Measurements from ENCODE around the gene BMPR1B.

The BMPR1B gene

DNA sequence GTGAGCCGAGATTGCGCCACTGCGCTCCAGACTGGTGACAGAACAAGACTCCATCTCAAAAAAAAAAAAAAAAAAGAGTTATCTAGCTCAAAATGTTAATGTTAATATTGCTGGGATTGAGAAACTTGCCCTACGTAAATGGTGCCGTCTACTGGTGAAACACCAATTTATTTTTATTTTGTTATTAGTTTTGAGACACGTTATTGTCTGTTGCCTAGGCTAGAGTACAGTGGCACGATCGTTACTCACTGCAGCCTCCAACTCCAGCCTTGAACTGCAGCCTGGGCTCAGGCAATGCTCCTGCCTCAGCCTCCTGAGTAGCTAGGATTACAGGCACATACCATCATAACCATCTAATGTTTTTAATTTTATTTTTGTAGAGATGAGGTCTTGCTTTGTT is 262.8 kb downstream of the BMPR1B start:
- no peak for DNase-seq (ENCODE audit: low read depth)
- TF ChIP-seq, protein P1, sequence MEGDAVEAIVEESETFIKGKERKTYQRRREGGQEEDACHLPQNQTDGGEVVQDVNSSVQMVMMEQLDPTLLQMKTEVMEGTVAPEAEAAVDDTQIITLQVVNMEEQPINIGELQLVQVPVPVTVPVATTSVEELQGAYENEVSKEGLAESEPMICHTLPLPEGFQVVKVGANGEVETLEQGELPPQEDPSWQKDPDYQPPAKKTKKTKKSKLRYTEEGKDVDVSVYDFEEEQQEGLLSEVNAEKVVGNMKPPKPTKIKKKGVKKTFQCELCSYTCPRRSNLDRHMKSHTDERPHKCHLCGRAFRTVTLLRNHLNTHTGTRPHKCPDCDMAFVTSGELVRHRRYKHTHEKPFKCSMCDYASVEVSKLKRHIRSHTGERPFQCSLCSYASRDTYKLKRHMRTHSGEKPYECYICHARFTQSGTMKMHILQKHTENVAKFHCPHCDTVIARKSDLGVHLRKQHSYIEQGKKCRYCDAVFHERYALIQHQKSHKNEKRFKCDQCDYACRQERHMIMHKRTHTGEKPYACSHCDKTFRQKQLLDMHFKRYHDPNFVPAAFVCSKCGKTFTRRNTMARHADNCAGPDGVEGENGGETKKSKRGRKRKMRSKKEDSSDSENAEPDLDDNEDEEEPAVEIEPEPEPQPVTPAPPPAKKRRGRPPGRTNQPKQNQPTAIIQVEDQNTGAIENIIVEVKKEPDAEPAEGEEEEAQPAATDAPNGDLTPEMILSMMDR (conservative IDR thresholded peaks at IDR 0.05; ENCODE audit: low read depth, low read length), result no peak
- H3K4me3 ChIP-seq (ENCODE audit: low read depth, low read length), result no peak overlapping the region

DNA sequence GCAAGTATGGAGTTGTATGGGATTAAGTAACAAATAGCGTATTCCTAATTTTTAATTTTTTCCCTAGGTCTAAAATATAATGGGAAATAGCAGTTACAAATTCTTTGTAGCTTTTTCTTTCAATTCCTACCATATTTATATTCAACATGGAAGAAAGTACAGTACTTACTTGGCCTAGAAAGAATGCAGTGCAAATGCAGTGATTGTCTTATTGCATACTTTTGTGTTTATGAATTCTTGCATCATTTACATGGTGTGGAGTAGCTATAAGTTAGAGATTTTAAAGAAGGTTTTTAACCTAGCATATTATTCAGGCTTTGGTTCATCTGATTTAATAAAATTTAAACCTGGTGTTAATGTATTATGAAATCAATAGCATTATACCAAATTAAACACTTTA is 263.3 kb downstream of the BMPR1B start:
- peak; percentile 21 for DNase-seq (ENCODE audit: low read depth)
- H3K4me3 ChIP-seq (ENCODE audit: low read depth, low read length), result no peak overlapping the region
- TF ChIP-seq, protein P1 (conservative IDR thresholded peaks at IDR 0.05; ENCODE audit: low read depth, low read length), result no peak

DNA sequence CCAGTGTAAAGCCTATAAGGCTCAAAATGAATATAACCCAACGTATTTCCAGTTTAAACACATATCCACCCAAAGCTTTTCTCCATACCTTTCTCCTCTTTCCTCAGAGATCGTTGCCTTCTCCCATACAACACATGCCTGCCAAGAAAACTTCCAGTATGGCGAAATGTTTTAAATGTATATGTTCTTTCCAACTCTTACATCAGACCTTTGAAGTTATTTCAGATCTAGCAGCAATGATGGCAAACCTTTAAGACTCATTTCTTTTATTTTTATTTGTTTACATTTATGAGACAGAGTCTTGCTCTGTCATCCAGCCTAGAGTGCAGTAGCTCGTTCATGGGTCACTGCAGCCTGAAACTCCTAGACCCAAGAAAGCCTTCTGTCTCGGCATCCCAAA is 265.4 kb downstream of the BMPR1B start:
- TF ChIP-seq, protein P1 (conservative IDR thresholded peaks at IDR 0.05; ENCODE audit: low read depth, low read length), result no peak
- H3K4me3 ChIP-seq (ENCODE audit: low read depth, low read length), result no peak overlapping the region
- no peak for DNase-seq (ENCODE audit: low read depth)

DNA sequence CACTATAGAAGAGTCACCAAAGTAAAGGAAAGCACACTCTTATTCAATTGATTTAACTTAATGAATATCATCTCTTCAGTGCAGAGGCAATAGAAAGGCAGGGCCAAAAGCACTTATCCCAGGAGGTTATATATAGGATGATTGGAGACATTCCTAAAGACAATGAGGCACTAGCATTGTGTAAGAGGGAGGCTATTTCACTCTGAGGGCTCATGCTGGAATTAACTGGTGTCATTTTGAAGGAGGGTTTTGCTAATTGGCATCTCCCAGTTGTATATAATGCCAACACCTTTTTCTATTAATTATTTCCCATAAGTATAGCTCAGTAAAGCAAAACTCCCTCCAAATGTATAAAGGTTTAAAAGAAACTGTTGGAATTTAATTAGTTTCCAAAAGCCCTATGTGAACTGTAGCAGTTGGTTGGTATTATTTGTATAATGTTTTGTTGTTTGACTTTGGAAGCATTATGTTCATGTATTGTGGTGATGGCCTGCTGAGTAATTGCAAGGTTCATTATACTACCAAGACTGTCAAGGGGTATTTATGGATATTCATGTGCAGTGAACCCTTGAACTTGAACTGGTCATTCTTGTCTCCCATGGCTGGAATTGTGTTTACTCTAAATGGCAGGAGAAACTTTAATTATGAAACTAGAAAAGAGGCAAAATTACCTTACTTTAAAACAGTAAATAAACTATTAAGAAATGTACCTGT is 270.3 kb downstream of the BMPR1B start:
- TF ChIP-seq, protein P1 (conservative IDR thresholded peaks at IDR 0.05; ENCODE audit: low read depth, low read length), result no peak

DNA sequence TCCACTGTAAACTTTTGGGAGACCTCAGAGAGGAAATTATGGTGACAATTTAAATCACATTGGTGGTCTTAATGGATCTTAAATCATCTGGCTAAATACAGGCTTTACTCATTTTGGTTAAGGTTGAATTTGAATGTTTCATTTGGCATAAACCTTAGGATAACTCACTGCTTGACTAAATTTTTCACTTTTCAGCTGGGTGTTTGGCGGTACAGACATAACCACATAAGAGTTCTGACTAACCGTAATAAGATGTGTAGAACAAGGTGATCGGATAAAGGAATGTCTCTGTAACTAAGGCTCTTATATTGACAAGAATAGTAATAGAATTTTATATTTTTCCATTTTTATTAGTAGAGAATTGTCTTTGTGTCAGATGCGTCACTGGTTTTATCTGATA is 281.0 kb downstream of the BMPR1B start:
- H3K4me3 ChIP-seq (ENCODE audit: low read depth, low read length), result no peak overlapping the region
- TF ChIP-seq, protein P1 (conservative IDR thresholded peaks at IDR 0.05; ENCODE audit: low read depth, low read length), result no peak
- DNase-seq (ENCODE audit: low read depth), result no peak

More for the DNA sequence above, 270.3 kb downstream of the BMPR1B start:
- DNase-seq (ENCODE audit: low read depth), result no peak
- no peak overlapping the region for H3K4me3 ChIP-seq (ENCODE audit: low read depth, low read length)

DNA sequence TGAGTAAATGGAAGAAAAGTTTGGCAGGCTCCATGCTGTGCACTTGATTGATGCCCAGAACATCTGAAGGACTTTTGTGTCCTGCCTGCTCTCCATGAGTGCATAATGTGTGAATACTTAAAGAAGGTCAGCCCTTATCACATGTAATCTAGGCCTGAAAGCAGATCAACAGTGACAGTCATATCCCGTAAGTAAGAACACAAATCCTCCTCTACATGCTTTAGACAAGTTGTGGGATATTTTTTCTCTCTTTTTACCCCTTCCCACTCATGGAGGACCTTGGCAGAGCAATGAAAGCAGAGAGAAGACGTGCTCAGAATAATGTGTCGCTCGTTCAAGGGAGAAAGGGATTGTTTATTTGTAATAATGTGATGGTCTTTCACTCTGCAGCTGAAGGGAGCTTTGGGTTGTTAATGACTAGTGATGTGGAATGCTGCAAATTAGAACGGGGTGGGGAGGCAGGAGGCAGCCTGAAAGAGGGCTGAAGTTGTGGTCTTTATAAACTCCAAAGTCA is 286.6 kb downstream of the BMPR1B start:
- DNase-seq (ENCODE audit: low read depth), result no peak
- no peak overlapping the region for H3K4me3 ChIP-seq (ENCODE audit: low read depth, low read length)
- TF ChIP-seq, protein P1 (conservative IDR thresholded peaks at IDR 0.05; ENCODE audit: low read depth, low read length), result no peak

DNA sequence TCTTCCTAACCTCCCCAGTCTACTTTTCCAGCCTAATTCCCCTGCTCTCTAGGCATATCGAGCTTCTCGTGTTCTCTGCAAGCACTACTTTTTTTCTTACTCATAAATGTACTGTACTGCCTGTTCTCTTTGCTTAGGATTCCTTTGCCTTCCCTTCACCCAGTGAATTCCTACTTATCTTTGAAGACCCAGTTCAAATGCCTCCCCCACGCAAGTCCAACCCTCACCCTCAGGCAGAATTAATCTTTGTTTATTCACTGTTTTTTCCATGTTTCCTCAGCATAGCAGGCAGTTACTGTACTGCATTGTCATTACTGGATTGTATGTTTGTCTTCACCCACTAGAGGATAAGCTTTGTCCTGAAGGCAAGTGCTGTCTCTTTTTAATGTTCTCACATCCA is 287.7 kb downstream of the BMPR1B start:
- DNase-seq (ENCODE audit: low read depth), result peak; percentile 51
- TF ChIP-seq, protein P1 (conservative IDR thresholded peaks at IDR 0.05; ENCODE audit: low read depth, low read length), result no peak
- no peak overlapping the region for H3K4me3 ChIP-seq (ENCODE audit: low read depth, low read length)

Data from choroid plexus epithelial cell (primary cell).